Measurements from ENCODE around the gene FBXO24. TPM values are rescaled to one million over a fixed set of nuclear protein-coding genes. Genes with fewer than 3 reads are reported as not detected.

The FBXO24 gene
- total and polyA plus RNA-seq, 2 of the 8 experiments (the other 6 are each of a cell fraction or from before 2014, with no cell fraction given): 0.35 to 0.57 TPM

DNA sequence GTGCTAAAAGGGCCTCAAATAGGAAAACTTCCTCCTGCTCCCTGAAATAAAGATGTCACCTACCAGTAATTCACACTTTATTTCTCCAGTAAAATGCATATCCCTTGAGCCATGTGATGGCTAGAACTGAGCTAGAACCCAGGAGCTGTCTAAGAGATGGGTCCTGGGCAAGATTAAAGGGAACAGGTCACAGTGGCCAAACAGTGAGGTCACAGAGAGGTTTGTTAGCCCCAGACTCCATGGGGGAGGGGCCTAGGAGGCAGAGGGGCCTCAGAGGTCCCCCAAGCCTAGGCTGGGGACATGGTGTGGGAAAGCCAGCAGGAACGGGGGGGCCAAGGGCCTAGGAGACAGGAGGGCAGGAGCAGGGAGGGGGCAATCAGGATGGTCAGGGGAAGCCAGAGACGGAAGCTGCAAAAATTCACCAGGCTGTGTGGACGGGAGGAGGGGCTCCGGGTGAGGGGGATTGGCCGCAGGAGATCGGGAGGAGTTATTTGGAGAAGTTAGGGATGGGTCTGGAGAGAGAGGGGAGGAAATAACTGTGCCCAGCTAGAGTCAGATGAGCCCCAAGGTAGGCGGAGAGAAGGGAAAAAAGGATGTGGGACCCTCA lies 3.3 kb downstream of the FBXO24 start:
- H3K79me2 ChIP-seq (ENCODE audit: control insufficient read depth in 1 of 2, insufficient read depth in 2 of 2, low read length in 2 of 2): no peaks in the 10 kb centered on the region
- H2BK120ac ChIP-seq (replicated peaks; ENCODE audit: low read depth, low read length): no peak overlapping the region
- 0 out of 2 replicates have a peak overlapping the region, but pooled peaks have one; percentile 18 for H2BK5ac ChIP-seq (ENCODE audit: low read depth, low read length)
- DNase-seq (ENCODE audit: low read depth in 1 of 2, low spot score in 2 of 2) (no peak), FAIRE-seq (no peak)
- CTCF ChIA-PET (ENCODE audit: partially characterized antibody): interaction anchor here (0.5 to 11.4 kb wide), 17 partner anchors 12 to 237 kb away, joined by 3 to 171 read pairs (median 6); partner anchors contain the start of genes MOSPD3 and PCOLCE
- H4K91ac ChIP-seq (replicated peaks; ENCODE audit: insufficient read length, low read length): no peak overlapping the region
- H3K18ac ChIP-seq (ENCODE audit: extremely low read depth, low read length): peak overlapping the region; percentile 13
- H3K4me1 ChIP-seq (replicated peaks in 1 of 4; ENCODE audit: control insufficient read depth in 3 of 4, insufficient read depth in 4 of 4, low read length in 3 of 4): peaks cover 0 to 19% (median 10%) of the 10 kb centered on the region in 4 experiments; a peak in 6 of 7 replicates
- POLR2A ChIA-PET (ENCODE audit: partially characterized antibody): interaction anchor here (0.8 to 10.0 kb wide), 19 partner anchors 8 to 160 kb away, joined by 3 to 172 read pairs (median 4); partner anchors contain the start of genes MEPCE, MOSPD3, PCOLCE and ZCWPW1
- H2BK12ac ChIP-seq (ENCODE audit: low read depth, low read length): 0 out of 2 replicates have a peak overlapping the region, but pooled peaks have one; percentile 2
- peak overlapping the region in 1 of 4 experiments; percentile 1; a peak in 2 of 8 replicates for H3K4me3 ChIP-seq (ENCODE audit: extremely low read depth in 1 of 4, insufficient read depth in 2 of 4, low read depth in 3 of 4, low read length in 4 of 4)
- no peak overlapping the region for H3K56ac ChIP-seq (replicated peaks; ENCODE audit: insufficient read length, low read depth, low read length)
- H3K9me3 ChIP-seq (ENCODE audit: insufficient read depth in 2 of 2, low read depth in 1 of 2, low read length in 1 of 2): no peaks in the 10 kb centered on the region
- no peak overlapping the region for H3K9ac ChIP-seq (replicated peaks in 1 of 4; ENCODE audit: extremely low read depth in 1 of 4, low read depth in 3 of 4, low read length in 3 of 4)
- H2BK20ac ChIP-seq (ENCODE audit: low read length): no peak overlapping the region
- peaks cover 10% of the 10 kb centered on the region for H3K23me2 ChIP-seq (ENCODE audit: low read depth, low read length)
- H3K4me2 ChIP-seq (ENCODE audit: insufficient read depth in 1 of 2, low read depth in 2 of 2, low read length in 2 of 2): peak overlapping the region; percentile 54 to 57
- no peak overlapping the region for H3K4ac ChIP-seq (replicated peaks; ENCODE audit: insufficient read length, low read depth, low read length)
- H3K14ac ChIP-seq (ENCODE audit: insufficient read length): no peak overlapping the region
- peaks cover 0 to 4% of the 10 kb centered on the region in 2 experiments for H4K20me1 ChIP-seq (replicated peaks in 1 of 2; ENCODE audit: control insufficient read depth in 1 of 2, insufficient read depth in 2 of 2, low read length in 2 of 2)
- H4K5ac ChIP-seq (ENCODE audit: insufficient read length, low read depth, low read length): peak overlapping the region; percentile 11
- H3K23ac ChIP-seq (ENCODE audit: insufficient read length): no peak overlapping the region
- peaks cover 0 to 2% (median under 1%) of the 10 kb centered on the region in 4 experiments; a peak in 4 of 7 replicates for H3K27me3 ChIP-seq (replicated peaks in 1 of 4; ENCODE audit: control insufficient read depth in 3 of 4, extremely low read depth in 1 of 4, insufficient read depth in 3 of 4, low read length in 3 of 4)
- H3K79me1 ChIP-seq (ENCODE audit: low read depth, low read length): no peaks in the 10 kb centered on the region
- H2AK5ac ChIP-seq (ENCODE audit: low read depth, low read length): no peak overlapping the region
- no peak overlapping the region for H4K8ac ChIP-seq (ENCODE audit: extremely low read depth, insufficient read depth, low read length)
- H2BK15ac ChIP-seq (ENCODE audit: low read length): no peak overlapping the region
- no peaks in the 10 kb centered on the region for H3K36me3 ChIP-seq (ENCODE audit: control insufficient read depth in 2 of 4, insufficient read depth in 4 of 4, low read length in 3 of 4)
- H3K27ac ChIP-seq (ENCODE audit: low read depth, low read length): no peak overlapping the region
- no peak overlapping the region for H2AFZ ChIP-seq (ENCODE audit: low read length)
- WGBS, 2 experiments (ENCODE audit: extremely low coverage in 1 of 2, insufficient coverage in 1 of 2, insufficient read length in 1 of 2, insufficient replicate concordance in 2 of 2, low coverage in 1 of 2, low lambda C conversion rate in 2 of 2, missing lambda C conversion rate in 1 of 2): 45% methylated on average over 7 of the region's 7 CpGs; no CpG with 5 or more reads in 1 of the 2 experiments
- no peak for TF ChIP-seq BCL11A (IDR thresholded peaks at IDR 0.05; ENCODE audit: low read depth in 2 of 2, low read length in 2 of 2)
- no peak for TF ChIP-seq KDM4A (IDR thresholded peaks at IDR 0.05; ENCODE audit: low read depth, low read length, severe bottlenecking)
- TF ChIP-seq SP4 (IDR thresholded peaks at IDR 0.05; ENCODE audit: low read length): no peak
- no peak for TF ChIP-seq SIN3A (conservative IDR thresholded peaks at IDR 0.05 in 1 of 2, IDR thresholded peaks at IDR 0.05 in 1 of 2; ENCODE audit: low read depth in 1 of 2, low read length in 2 of 2)
- no peak for TF ChIP-seq RXRA (IDR thresholded peaks at IDR 0.05; ENCODE audit: insufficient read depth, low read depth, low read length)
- TF ChIP-seq TAF7 (optimal IDR thresholded peaks at IDR 0.05; ENCODE audit: borderline replicate concordance, low read depth, low read length): no peak
- no peak for TF ChIP-seq KDM5A (IDR thresholded peaks at IDR 0.05; ENCODE audit: low read length)
- TF ChIP-seq TAF1 (IDR thresholded peaks at IDR 0.05; ENCODE audit: low read depth, low read length): no peak
- no peak for TF ChIP-seq POLR2AphosphoS5 (IDR thresholded peaks at IDR 0.05; ENCODE audit: low read depth, low read length)
- no peak for TF ChIP-seq MAX (IDR thresholded peaks at IDR 0.05)
- TF ChIP-seq POU5F1 (IDR thresholded peaks at IDR 0.05; ENCODE audit: low read depth, low read length): no peak

All from H1 (cell line).